Spleen (tissue), 11 donors: ENCODE results near the gene FKRP. TPM values are rescaled to one million over a fixed set of nuclear protein-coding genes. Genes with fewer than 3 reads are reported as not detected.

Experiments used
- DNase-seq: peaks from one replicate; pipeline ENCODE4 v3.0.0-alpha.2; 2020
- H3K27ac ChIP-seq, 8 donors: fragments of 200-600 bp; sonication (generic) in 7 of 8; 1 replicate in 4 of 8; 2 replicates in 4 of 8; pipeline versions ENCODE4 v1.5.0 to v1.8.0; 2016 to 2021; ENCODE audit warnings: inconsistent platforms in 4 of 8, mild to moderate bottlenecking in 4 of 8, moderate library complexity in 1 of 8
- H3K27me3 ChIP-seq, 7 donors: fragments of 200-600 bp; sonication (generic) in 6 of 7; replicated peaks in 1 of 7; 1 replicate in 4 of 7; 2 replicates in 3 of 7; pipeline versions ENCODE4 v1.5.0 to v1.8.0; 2016 to 2021; ENCODE audit warnings: inconsistent platforms in 3 of 7, mild to moderate bottlenecking in 1 of 7
- H3K36me3 ChIP-seq, 6 donors: fragments of 200-600 bp; sonication (generic) in 5 of 6; 1 replicate in 4 of 6; 2 replicates in 2 of 6; pipeline versions ENCODE4 v1.5.0 to v1.8.0; 2016 to 2021; ENCODE audit warnings: inconsistent platforms in 2 of 6
- H3K4me1 ChIP-seq, 6 donors: fragments of 200-600 bp; sonication (generic) in 5 of 6; 1 replicate in 3 of 6; 2 replicates in 3 of 6; pipeline versions ENCODE4 v1.5.0 to v1.8.0; 2016 to 2021; ENCODE audit warnings: inconsistent platforms in 3 of 6
- H3K4me3 ChIP-seq, 8 donors: fragments of 200-600 bp; sonication (generic) in 7 of 8; 1 replicate in 4 of 8; 2 replicates in 4 of 8; pipeline versions ENCODE4 v1.5.0 to v1.8.0; 2016 to 2021; ENCODE audit warnings: inconsistent platforms in 4 of 8, mild to moderate bottlenecking in 4 of 8, moderate library complexity in 2 of 8
- H3K9me3 ChIP-seq, 8 donors: fragments of 200-600 bp; sonication (generic) in 7 of 8; 1 replicate in 4 of 8; 2 replicates in 4 of 8; pipeline versions ENCODE4 v1.5.0 to v1.8.0; 2016 to 2021; ENCODE audit warnings: inconsistent platforms in 4 of 8
- POLR2A ChIP-seq, 3 donors: fragments of 450-650 bp; IDR thresholded peaks; one replicate each; pipeline ENCODE4 v1.5.1; 2017; ENCODE audit warnings: antibody characterized with exemption in 3 of 3, mild to moderate bottlenecking in 1 of 3
- POLR2AphosphoS5 ChIP-seq, 3 donors: sonication (generic); formaldehyde crosslinking; IDR thresholded peaks; one replicate each; pipeline ENCODE4 v1.5.1; 2017; ENCODE audit warnings: antibody characterized with exemption in 3 of 3
- WGBS, 5 donors: extraction: QIAGEN DNeasy Blood & Tissue Kit in 3 of 5; methylation state at CpG; one replicate each; pipeline versions ENCODE4 v1.1.5 to v1.1.7; 2013 to 2018; 5-methylcytosine and 5-hydroxymethylcytosine counted together
- intact Hi-C: fragments of 100-400 bp; cut with DNase I; formaldehyde crosslinking; loops from one replicate; pipeline ENCODE4 v1.15.0; 2023; ENCODE audit warnings: low total_unique reads
- polyA plus RNA-seq, 3 donors: library from polyadenylated mRNA; stranded (reverse); fragments of 200-250 nt; gene quantifications; one replicate each; pipeline ENCODE4 v1.2.1, GENCODE V29; 2013
- total RNA-seq, 7 donors: library from RNA; depleted of rRNA in 3 of 7; stranded (reverse); fragments of >200 nt in 3 of 7; fragmentation: NEBNext Ultra II Directional in 4 of 7; extraction: Animal tissue kit (Norgen Biotek cat#: 25700) in 4 of 7; gene quantifications; one replicate each; pipeline versions ENCODE4 v1.1.0 to v1.2.1, GENCODE V29; 2016 to 2021
- TF ChIP-seq, protein P1 (sequence below), 11 experiments: fragments of 200-600 bp in 7 of 11; fragments of 450-650 bp in 4 of 11; sonication (generic) in 4 of 11; IDR thresholded peaks in 8 of 11; conservative IDR thresholded peaks in 3 of 11; 1 replicate in 7 of 11; 2 replicates in 4 of 11; pipeline versions ENCODE4 v1.4.0 to v1.8.0; 2016 to 2021; ENCODE audit warnings: antibody characterized with exemption in 11 of 11, inconsistent platforms in 4 of 11, mild to moderate bottlenecking in 1 of 11
- donor health status: healthy with polysubstance abuse.
- donor health status: DM: no; HTN: no; CAD: no; lungs with moderate emphysema.
- donor health status: DM: no; HTN: no; CAD: no.
- donor health status: Bipolar disorder and iron deficiency.
- donor health status: healthy.
- donor health status: DM: no; HTN: no; CAD: no.
- donor health status: DM: yes; HTN: yes; CAD: no.

Gene FKRP
- total and polyA plus RNA-seq, 10 donors, result 5.3 to 24.8 (median 18.8) TPM

DNA sequence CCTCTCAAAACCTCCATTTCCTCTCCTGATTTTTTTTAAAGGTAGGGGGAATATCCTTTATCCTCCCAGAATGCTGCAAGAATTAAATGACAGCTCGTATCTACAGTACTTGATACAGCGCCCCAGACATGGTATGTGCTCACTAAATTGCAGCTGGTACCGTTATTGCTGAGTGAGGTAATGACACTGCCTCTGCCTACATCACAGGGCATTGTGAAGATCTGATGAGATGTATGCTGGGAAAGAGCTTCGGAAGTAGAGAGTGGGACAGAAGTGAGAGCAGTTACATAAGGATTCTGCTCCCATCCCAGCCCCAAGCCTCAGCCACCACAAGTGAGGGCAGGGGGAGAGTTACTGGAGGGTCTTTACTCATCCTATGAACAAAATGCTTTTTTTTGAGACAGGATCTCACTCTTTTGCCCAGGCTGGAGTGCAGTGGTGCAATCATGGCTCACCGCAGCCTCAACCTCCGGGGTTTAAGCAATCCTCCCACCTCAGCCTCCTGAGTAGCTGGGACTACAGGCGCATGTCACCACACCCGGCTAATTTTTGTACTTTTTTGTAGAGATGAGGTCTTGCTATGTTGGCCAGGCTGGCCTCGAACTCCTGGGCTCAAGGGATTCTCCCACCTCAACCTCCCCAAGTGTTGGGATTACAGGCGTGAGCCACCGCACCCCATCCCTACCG, 1.7 kb upstream of the FKRP start:
- DNase-seq, result no peak
- WGBS, 5 donors, result 72 to 80% (median 77%) methylated on average over 12 of the region's 12 CpGs

DNA sequence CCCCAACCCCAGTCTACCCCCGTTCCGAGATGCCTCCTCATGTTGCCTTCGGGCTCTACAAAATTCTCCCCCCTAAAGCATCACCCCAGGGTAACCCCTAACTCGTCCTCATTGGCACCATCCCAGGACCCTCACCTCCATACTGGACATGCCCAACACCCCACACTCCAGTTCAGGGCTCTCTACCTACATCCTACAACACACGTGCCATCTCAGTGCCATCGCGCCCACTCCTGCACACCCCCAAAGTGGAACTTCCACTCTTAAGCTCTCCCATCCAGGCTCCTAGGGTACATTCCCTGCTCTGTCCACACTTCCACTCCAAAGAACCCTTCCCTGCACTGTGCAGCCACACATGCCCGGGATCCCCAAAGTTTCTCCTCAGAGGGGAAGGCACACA, 827 bp upstream of the FKRP start:
- Histone ChIP-seq H3K4me1 (peaks cover 40 to 87% (median 68%) of the 10 kb centered on the region in 6 donors), H3K36me3 (peaks cover 0 to 45% (median under 1%) of the 10 kb centered on the region in 6 donors), H3K9me3 (no peaks in the 10 kb centered on the region), H3K4me3 (peak overlapping the region; percentile 82 to 99 (median 90)), H3K27ac (peak overlapping the region in 5 of 8 donors; percentile 90 to 97 (median 95)), H3K27me3 (no peaks in the 10 kb centered on the region)
- 19 to 40% (median 27%) methylated on average over 8 of the region's 8 CpGs for WGBS, 5 donors
- intact Hi-C loops, result no loop called here
- no peak for DNase-seq
- TF ChIP-seq POLR2A (IDR thresholded peaks at IDR 0.05), result no peak
- TF ChIP-seq, protein P1, sequence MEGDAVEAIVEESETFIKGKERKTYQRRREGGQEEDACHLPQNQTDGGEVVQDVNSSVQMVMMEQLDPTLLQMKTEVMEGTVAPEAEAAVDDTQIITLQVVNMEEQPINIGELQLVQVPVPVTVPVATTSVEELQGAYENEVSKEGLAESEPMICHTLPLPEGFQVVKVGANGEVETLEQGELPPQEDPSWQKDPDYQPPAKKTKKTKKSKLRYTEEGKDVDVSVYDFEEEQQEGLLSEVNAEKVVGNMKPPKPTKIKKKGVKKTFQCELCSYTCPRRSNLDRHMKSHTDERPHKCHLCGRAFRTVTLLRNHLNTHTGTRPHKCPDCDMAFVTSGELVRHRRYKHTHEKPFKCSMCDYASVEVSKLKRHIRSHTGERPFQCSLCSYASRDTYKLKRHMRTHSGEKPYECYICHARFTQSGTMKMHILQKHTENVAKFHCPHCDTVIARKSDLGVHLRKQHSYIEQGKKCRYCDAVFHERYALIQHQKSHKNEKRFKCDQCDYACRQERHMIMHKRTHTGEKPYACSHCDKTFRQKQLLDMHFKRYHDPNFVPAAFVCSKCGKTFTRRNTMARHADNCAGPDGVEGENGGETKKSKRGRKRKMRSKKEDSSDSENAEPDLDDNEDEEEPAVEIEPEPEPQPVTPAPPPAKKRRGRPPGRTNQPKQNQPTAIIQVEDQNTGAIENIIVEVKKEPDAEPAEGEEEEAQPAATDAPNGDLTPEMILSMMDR (IDR thresholded peaks at IDR 0.05 in 8 of 11, conservative IDR thresholded peaks at IDR 0.05 in 3 of 11), result no peak
- no peak for TF ChIP-seq POLR2AphosphoS5 (IDR thresholded peaks at IDR 0.05)

More for the DNA sequence above, 1.7 kb upstream of the FKRP start:
- TF ChIP-seq, protein P1 (IDR thresholded peaks at IDR 0.05 in 8 of 11, conservative IDR thresholded peaks at IDR 0.05 in 3 of 11), result no peak
- TF ChIP-seq POLR2AphosphoS5 (IDR thresholded peaks at IDR 0.05), result no peak
- Histone ChIP-seq H3K27ac (peak overlapping the region in 3 of 8 donors; percentile 5 to 97 (median 54)), H3K9me3 (no peaks in the 10 kb centered on the region), H3K4me1 (peaks cover 40 to 92% (median 72%) of the 10 kb centered on the region in 6 donors), H3K36me3 (peaks cover 0 to 45% (median 0%) of the 10 kb centered on the region in 6 donors), H3K27me3 (no peaks in the 10 kb centered on the region), H3K4me3 (peak overlapping the region in 4 of 8 donors; percentile 82 to 99 (median 94))
- intact Hi-C loops, result no loop called here

DNA sequence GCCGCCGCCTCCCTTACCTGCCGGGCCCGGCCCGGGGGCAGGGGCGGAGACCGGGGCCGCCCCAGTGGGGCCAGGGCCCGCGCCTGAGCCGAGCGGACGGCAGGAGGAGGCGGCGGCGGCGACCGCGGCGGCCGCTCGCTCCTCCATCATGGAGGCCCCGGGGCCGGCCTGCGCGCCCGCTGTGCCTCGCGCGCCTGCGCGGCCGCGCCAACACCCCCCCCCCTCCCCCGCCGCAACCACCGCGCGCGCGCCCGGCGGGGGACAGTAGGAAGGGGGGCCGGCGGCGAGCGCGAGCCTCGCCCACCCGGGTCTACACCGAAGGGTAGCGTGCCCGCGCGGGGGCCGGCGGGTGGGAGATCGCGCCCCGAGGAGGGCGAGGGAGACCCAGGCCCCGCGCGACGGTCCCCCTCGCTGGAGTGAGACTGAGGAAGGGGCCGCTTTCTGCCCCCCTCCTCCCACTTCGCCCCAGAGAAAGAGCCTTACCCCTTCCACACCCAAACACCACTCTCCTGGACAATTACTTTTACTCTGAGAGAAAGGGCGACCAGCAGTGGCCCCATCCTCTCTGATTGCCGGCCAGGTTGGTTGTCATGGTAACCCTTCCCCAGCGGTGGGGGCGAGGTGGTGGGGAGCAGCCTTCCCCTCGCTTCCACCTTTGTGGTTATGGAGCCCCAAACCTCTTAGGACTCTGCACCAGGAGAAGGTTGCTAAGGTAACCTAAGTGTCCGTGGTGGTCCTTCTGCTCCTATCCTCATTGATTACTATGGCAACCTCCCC, 612 bp downstream of the FKRP start, which contains the start of gene STRN4:
TSS of gene STRN4 (minus strand) at position 170 of the 777 bp plus-strand sequence. CDS start at position 150, 20 bp downstream.
- no peaks in the 10 kb centered on the region for H3K27me3 ChIP-seq
- intact Hi-C loops, result no loop called here
- 1 to 3% (median 2%) methylated on average over 12 to 74 of the region's 74 CpGs for WGBS, 5 donors
- TF ChIP-seq, protein P1 (IDR thresholded peaks at IDR 0.05 in 8 of 11, conservative IDR thresholded peaks at IDR 0.05 in 3 of 11), result no peak
- peak in 2 of 3 donors; percentile 32 to 54 for TF ChIP-seq POLR2AphosphoS5 (IDR thresholded peaks at IDR 0.05)
- TF ChIP-seq POLR2A (IDR thresholded peaks at IDR 0.05), result peak in 1 of 3 donors; percentile 52
- H3K4me1 ChIP-seq, result peaks cover 34 to 80% (median 58%) of the 10 kb centered on the region in 6 donors
- H3K36me3 ChIP-seq, result peaks cover 0 to 40% (median 2%) of the 10 kb centered on the region in 6 donors
- peak; percentile 90 for DNase-seq
- peak within 1 kb of the TSS; percentile 82 to 99 (median 90) for H3K4me3 ChIP-seq
- no peaks in the 10 kb centered on the region for H3K9me3 ChIP-seq
- peak within 1 kb of the TSS; percentile 82 to 97 (median 92) for H3K27ac ChIP-seq
